ENCODE data around the gene TSC22D2.

Gene TSC22D2

GRCh38 chr3:150480877-150481276, 72.8 kb downstream of the TSC22D2 start:
- Histone ChIP-seq H3K27ac (no peak overlapping the region), H3K4me3 (no peak overlapping the region)
- DNase-seq (ENCODE audit: low spot score), result no peak
- TF ChIP-seq, protein P1, sequence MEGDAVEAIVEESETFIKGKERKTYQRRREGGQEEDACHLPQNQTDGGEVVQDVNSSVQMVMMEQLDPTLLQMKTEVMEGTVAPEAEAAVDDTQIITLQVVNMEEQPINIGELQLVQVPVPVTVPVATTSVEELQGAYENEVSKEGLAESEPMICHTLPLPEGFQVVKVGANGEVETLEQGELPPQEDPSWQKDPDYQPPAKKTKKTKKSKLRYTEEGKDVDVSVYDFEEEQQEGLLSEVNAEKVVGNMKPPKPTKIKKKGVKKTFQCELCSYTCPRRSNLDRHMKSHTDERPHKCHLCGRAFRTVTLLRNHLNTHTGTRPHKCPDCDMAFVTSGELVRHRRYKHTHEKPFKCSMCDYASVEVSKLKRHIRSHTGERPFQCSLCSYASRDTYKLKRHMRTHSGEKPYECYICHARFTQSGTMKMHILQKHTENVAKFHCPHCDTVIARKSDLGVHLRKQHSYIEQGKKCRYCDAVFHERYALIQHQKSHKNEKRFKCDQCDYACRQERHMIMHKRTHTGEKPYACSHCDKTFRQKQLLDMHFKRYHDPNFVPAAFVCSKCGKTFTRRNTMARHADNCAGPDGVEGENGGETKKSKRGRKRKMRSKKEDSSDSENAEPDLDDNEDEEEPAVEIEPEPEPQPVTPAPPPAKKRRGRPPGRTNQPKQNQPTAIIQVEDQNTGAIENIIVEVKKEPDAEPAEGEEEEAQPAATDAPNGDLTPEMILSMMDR (IDR thresholded peaks at IDR 0.05), result no peak

GRCh38 chr3:150483226-150483625, 75.1 kb downstream of the TSC22D2 start:
- no peak for DNase-seq (ENCODE audit: low spot score)
- Histone ChIP-seq H3K27ac (no peak overlapping the region), H3K4me3 (no peak overlapping the region)
- TF ChIP-seq, protein P1 (IDR thresholded peaks at IDR 0.05), result no peak

DNA sequence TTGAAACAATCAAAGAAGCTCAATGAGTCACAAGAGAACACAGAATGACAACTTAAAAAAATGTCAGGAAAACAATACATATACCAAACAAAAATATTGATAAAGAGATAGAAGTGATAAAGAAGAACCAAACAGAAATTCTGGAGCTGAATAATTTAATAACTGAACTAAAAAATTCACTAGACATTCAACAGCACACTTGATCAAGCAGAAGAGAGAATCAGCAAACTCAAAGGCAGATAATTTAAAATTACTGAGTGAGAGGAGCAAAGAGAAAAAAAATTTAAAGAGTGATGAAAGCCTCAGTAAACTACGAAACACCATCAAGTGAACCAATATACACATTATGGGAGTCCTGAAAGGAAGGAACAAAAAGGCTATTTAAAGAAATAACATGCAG, 76.3 kb downstream of the TSC22D2 start:
- DNase-seq (ENCODE audit: low spot score), result no peak
- Histone ChIP-seq H3K27ac (no peak overlapping the region), H3K4me3 (no peak overlapping the region)
- TF ChIP-seq, protein P1 (IDR thresholded peaks at IDR 0.05), result no peak

DNA sequence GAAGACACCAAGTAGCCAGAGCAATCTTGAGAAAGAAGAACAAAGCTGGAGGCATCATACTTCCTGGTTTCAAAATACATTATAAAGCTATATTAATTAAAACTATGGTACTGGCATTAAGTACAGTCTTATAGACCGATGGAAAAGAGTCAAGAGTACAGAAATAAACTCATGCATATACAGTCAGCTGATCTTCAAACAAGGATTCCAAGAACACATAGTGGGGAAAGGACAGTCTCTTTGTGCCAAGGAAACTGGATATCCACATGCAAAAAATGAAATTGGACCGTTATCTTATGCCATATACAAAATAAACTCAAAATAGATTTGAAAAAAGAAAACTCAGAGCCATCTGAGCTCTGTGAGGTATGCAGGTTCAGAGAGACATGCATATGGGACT, 80.8 kb downstream of the TSC22D2 start:
- TF ChIP-seq, protein P1 (IDR thresholded peaks at IDR 0.05), result no peak
- no peak for DNase-seq (ENCODE audit: low spot score)
- H3K4me3 ChIP-seq, result no peak overlapping the region
- no peak overlapping the region for H3K27ac ChIP-seq

DNA sequence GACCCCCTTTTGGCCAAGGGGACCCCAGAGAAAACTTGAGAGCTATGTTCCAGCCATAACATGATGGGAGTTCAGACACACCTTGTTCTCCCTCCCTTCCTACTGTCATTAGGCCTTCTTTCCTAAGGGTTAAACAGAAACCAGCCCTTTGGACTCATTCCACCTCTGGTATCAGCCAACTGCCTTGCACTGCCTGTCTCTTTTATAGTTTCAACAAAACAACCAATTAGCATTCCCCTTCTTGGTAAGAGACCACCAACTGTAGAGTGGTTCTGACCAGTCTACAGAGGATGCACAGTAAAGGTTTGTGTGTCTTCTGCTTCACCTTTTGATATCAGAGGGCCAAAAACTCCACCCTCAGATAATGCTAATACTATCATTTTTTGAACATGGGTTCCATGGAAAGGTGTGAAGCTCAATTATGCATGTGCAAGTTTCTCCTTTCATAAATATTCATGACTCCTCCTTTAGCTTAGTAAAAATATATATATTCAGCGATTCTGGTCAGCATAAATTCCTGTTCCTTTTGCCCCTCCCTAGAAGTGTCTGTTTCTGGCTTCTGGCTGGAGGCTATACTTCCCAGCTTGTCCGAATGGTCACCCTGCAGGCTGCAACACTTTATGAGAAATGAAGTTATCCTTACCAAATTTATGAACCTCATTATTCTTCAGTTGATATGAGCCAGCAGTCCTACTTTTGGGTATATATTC, 82.3 kb downstream of the TSC22D2 start:
- no peak overlapping the region for H3K4me3 ChIP-seq
- H3K27ac ChIP-seq, result no peak overlapping the region
- TF ChIP-seq, protein P1 (IDR thresholded peaks at IDR 0.05), result no peak
- no peak for DNase-seq (ENCODE audit: low spot score)

DNA sequence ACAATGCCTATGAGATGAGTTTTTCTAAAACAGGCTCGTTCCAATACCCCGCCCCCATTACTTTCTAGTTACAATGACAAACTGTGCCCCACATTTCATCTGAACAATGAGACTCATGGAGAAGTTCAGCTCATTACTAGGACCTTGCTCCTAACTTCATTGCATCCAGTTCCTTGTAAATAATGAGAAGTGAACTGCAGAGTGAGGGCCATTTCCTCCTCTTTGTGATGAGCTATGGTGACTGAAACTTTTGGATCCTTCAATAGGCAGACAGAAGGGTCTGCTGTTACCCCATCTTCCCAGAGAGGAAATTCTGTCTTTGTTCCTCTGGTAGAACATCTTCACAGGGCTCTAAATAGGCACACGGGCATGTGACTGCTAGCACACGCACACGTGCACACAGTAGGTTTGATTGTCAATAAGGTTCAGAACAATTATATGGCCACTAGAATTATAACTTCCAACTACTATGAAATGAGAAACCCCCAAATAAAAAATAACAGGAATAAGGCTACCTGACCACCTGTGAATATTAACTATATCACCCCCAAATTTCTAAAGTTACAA, 86.4 kb downstream of the TSC22D2 start:
- TF ChIP-seq, protein P1 (IDR thresholded peaks at IDR 0.05), result no peak
- no peak overlapping the region for H3K4me3 ChIP-seq
- no peak for DNase-seq (ENCODE audit: low spot score)
- no peak overlapping the region for H3K27ac ChIP-seq

- TF ChIP-seq, protein P1 (IDR thresholded peaks at IDR 0.05), result no peak
- DNase-seq (ENCODE audit: low spot score), result no peak
Measured at GRCh38 chr3:150495149-150495548, 87.1 kb downstream of the TSC22D2 start.

More at GRCh38 chr3:150495149-150495548, 87.1 kb downstream of the TSC22D2 start:
- Histone ChIP-seq H3K4me3 (no peak overlapping the region), H3K27ac (no peak overlapping the region)

Measured in coronary artery (tissue), 2 donors.